T-helper 1 cell (primary cell): ENCODE measurements around the gene ASCC3.

Experiments used
- DNase-seq, 5 donors: peaks; one replicate each; pipeline ENCODE4 v3.0.0-alpha.2; 2012 to 2020

The ASCC3 gene

GRCh38 chr6:100485268-100485667, 395.9 kb downstream of the ASCC3 start:
- no peak for DNase-seq

- DNase-seq, result no peak
These were observed 396.7 kb downstream of the ASCC3 start for GRCh38 chr6:100484474-100484873.

- no peak for DNase-seq
These were observed 398.4 kb downstream of the ASCC3 start for GRCh38 chr6:100482698-100483097.

- DNase-seq, result peak in 1 of 5 donors; percentile 51
These were observed 401.7 kb downstream of the ASCC3 start for GRCh38 chr6:100479179-100480035.

GRCh38 chr6:100475554-100476320, 405.4 kb downstream of the ASCC3 start:
- peak in 1 of 5 donors; percentile 65 for DNase-seq

- DNase-seq, result no peak
These were observed 407.9 kb downstream of the ASCC3 start for GRCh38 chr6:100473182-100473581.

- peak in 1 of 5 donors; percentile 74 for DNase-seq
These were observed 408.5 kb downstream of the ASCC3 start for GRCh38 chr6:100472674-100473073.

GRCh38 chr6:100470422-100471120, 410.6 kb downstream of the ASCC3 start:
- no peak for DNase-seq

- DNase-seq, result no peak
These were observed 411.8 kb downstream of the ASCC3 start for GRCh38 chr6:100469101-100469859.

- no peak for DNase-seq
These were observed 413.0 kb downstream of the ASCC3 start for GRCh38 chr6:100468016-100468622.

GRCh38 chr6:100467129-100468015, 413.8 kb downstream of the ASCC3 start:
- DNase-seq, result no peak

- DNase-seq, result no peak
These were observed 414.6 kb downstream of the ASCC3 start for GRCh38 chr6:100466410-100467128.

- DNase-seq, result no peak
These were observed 415.3 kb downstream of the ASCC3 start for GRCh38 chr6:100465701-100466409.

- no peak for DNase-seq
These were observed 416.0 kb downstream of the ASCC3 start, which contains the start of gene SIM1 for GRCh38 chr6:100464903-100465700. SIM1 (minus strand) TSS chr6:100464921; CDS start chr6:100463468, 1,453 bp downstream.

- DNase-seq, result no peak
These were observed 416.8 kb downstream of the ASCC3 start for GRCh38 chr6:100464162-100464851.

- no peak for DNase-seq
These were observed 417.4 kb downstream of the ASCC3 start for GRCh38 chr6:100463630-100464161.
